Hepatocyte (in vitro differentiated cells): ENCODE results near the gene OR13H1. TPM values are rescaled to one million over a fixed set of nuclear protein-coding genes. Genes with fewer than 3 reads are reported as not detected.
"Not testable (repeated sequence)": the region's sequence is repeated elsewhere in the genome, so short reads cannot be mapped to it uniquely, and the experiment has no call there.

Experiments used
- DNase-seq: peaks from one replicate; pipeline ENCODE4 v3.0.0-alpha.2; 2016; ENCODE audit warnings: low spot score
- H2AFZ ChIP-seq: fragments of 200-600 bp; sonication (generic); 2 replicates; pipeline ENCODE4 v1.6.0; 2016; ENCODE audit warnings: antibody characterized with exemption, mild to moderate bottlenecking
- H3K27ac ChIP-seq: fragments of 200-600 bp; sonication (generic); 2 replicates; pipeline ENCODE4 v1.5.1; 2016; ENCODE audit warnings: mild to moderate bottlenecking
- H3K27me3 ChIP-seq: fragments of 200-600 bp; sonication (generic); 2 replicates; pipeline ENCODE4 v1.6.1; 2016
- H3K36me3 ChIP-seq: fragments of 200-600 bp; sonication (generic); replicated peaks from 2 replicates; pipeline ENCODE4 v1.5.1; 2016; ENCODE audit warnings: low read depth; ENCODE audit not compliant: insufficient read depth
- H3K4me1 ChIP-seq: fragments of 200-600 bp; sonication (generic); 2 replicates; pipeline ENCODE4 v1.5.1; 2016; ENCODE audit warnings: mild to moderate bottlenecking, moderate library complexity; ENCODE audit not compliant: insufficient read depth
- H3K4me2 ChIP-seq: fragments of 200-600 bp; sonication (generic); 2 replicates; pipeline ENCODE4 v1.6.0; 2016
- H3K4me3 ChIP-seq: fragments of 200-600 bp; sonication (generic); 2 replicates; pipeline ENCODE4 v1.5.1; 2016; ENCODE audit warnings: mild to moderate bottlenecking
- H3K79me2 ChIP-seq: fragments of 200-600 bp; sonication (generic); 2 replicates; pipeline ENCODE4 v1.6.0; 2017; ENCODE audit warnings: mild to moderate bottlenecking
- H3K9me2 ChIP-seq: fragments of 200-600 bp; sonication (generic); replicated peaks from 2 replicates; pipeline ENCODE4 v1.6.0; 2017; ENCODE audit warnings: mild to moderate bottlenecking; ENCODE audit not compliant: insufficient read depth
- H3K9me3 ChIP-seq: fragments of 200-600 bp; sonication (generic); 2 replicates; pipeline ENCODE4 v1.5.1; 2016; ENCODE audit warnings: low read depth, mild to moderate bottlenecking
- H4K20me1 ChIP-seq: fragments of 200-600 bp; sonication (generic); 2 replicates; pipeline ENCODE4 v1.6.0; 2016; ENCODE audit warnings: mild to moderate bottlenecking; ENCODE audit not compliant: insufficient read depth, poor library complexity, severe bottlenecking
- EZH2 ChIP-seq: fragments of 200-600 bp; sonication (generic); IDR thresholded peaks from 2 replicates; pipeline ENCODE4 v1.6.1; 2016; ENCODE audit warnings: antibody characterized with exemption, mild to moderate bottlenecking, borderline replicate concordance
- EZH2phosphoT487 ChIP-seq: fragments of 200-600 bp; sonication (generic); IDR thresholded peaks from one replicate; pipeline ENCODE4 v1.6.1; 2018; ENCODE audit warnings: antibody characterized with exemption, mild to moderate bottlenecking, low read depth, moderate library complexity; ENCODE audit not compliant: unreplicated experiment, severe bottlenecking
- WGBS: methylation state at CpG from one replicate; pipeline ENCODE4 v1.1.6; 2016; ENCODE audit warnings: low lambda C conversion rate; ENCODE audit errors: missing lambda C conversion rate; 5-methylcytosine and 5-hydroxymethylcytosine counted together
- polyA plus RNA-seq: library from polyadenylated mRNA; unstranded; fragments of >200 nt; fragmentation: Nextera tagmentation; extraction: Ambion mirVana; gene quantifications from 2 replicates; pipeline ENCODE4 v1.2.1, GENCODE V29; 2016
- total RNA-seq: library from RNA; depleted of rRNA; stranded (reverse); fragments of >200 nt; gene quantifications from 2 replicates; pipeline ENCODE4 v1.2.3, GENCODE V29; 2014
- TF ChIP-seq, protein P1 (sequence below): fragments of 200-600 bp; sonication (generic); IDR thresholded peaks from 2 replicates; pipeline ENCODE4 v1.5.1; 2016; ENCODE audit warnings: antibody characterized with exemption, mild to moderate bottlenecking; ENCODE audit not compliant: poor library complexity

OR13H1 gene
- total and polyA plus RNA-seq, 2 experiments from 2014 or later = not detected

DNA sequence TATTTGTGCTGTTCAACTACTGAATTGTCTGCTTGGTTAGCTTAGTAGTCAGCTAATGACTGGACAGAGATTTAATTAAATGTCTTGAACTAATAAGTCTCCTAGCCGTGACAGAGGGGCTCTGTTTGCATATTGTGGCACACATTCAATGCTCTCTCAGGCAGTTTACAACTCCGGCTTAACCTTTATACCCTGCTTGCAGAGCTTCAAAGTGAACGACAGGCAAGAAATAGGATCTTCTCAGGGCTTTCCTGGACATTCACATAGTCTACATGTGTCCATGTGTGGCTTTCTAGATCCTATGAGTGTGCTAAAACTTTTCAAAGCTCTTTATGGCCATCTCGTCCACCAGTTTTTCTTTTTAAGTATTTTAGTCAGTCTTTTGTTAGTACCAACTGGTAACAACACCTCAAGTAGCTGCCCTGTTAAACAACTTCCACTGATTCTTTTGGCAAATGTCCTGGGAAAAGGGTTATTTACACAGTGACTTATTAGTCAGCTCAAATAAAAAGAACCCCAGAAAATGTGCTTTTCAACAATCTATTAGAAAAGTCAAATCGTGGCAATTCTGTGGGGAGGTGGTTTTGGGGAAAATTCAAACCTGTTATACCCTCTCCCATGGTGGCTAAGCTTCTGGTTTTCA, 28.6 kb downstream of the OR13H1 start:
- Histone ChIP-seq H3K27me3 (no peaks in the 10 kb centered on the region), H3K4me2 (peak overlapping the region; percentile 34), H3K4me1 (no peaks in the 10 kb centered on the region), H3K27ac (peak overlapping the region; percentile 31), H2AFZ (no peak overlapping the region), H4K20me1 (no peaks in the 10 kb centered on the region), H3K9me3 (peaks cover 4% of the 10 kb centered on the region), H3K9me2 (no peaks in the 10 kb centered on the region), H3K36me3 (no peaks in the 10 kb centered on the region), H3K4me3 (no peak overlapping the region), H3K79me2 (peaks cover 37% of the 10 kb centered on the region)
- peak; percentile 12 for DNase-seq
- TF ChIP-seq, protein P1, sequence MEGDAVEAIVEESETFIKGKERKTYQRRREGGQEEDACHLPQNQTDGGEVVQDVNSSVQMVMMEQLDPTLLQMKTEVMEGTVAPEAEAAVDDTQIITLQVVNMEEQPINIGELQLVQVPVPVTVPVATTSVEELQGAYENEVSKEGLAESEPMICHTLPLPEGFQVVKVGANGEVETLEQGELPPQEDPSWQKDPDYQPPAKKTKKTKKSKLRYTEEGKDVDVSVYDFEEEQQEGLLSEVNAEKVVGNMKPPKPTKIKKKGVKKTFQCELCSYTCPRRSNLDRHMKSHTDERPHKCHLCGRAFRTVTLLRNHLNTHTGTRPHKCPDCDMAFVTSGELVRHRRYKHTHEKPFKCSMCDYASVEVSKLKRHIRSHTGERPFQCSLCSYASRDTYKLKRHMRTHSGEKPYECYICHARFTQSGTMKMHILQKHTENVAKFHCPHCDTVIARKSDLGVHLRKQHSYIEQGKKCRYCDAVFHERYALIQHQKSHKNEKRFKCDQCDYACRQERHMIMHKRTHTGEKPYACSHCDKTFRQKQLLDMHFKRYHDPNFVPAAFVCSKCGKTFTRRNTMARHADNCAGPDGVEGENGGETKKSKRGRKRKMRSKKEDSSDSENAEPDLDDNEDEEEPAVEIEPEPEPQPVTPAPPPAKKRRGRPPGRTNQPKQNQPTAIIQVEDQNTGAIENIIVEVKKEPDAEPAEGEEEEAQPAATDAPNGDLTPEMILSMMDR = no peak
- no peak for TF ChIP-seq EZH2
- no peak for TF ChIP-seq EZH2phosphoT487
- WGBS = 41% methylated on average over 5 of the region's 5 CpGs

DNA sequence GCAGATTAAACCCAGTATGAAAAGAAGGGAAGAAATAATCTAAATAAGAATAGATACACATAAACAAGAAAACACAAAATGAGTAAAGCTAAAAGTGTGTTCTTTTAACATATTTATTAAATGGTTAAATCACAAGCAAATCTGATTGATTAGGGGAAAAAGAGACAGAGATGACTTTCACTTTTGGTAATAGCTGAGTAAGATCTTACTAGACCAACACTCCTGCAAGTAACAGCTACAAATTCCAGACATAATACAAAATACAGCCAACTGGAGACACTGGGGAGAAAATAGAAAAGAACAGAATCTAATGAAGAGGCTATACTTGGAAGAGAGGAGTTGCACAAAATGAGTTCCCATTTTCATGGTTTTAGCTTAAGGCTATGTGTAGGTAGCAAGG, 33.5 kb downstream of the OR13H1 start:
- H3K4me2 ChIP-seq = peak overlapping the region; percentile 74
- H3K36me3 ChIP-seq = no peaks in the 10 kb centered on the region
- H3K9me3 ChIP-seq = no peaks in the 10 kb centered on the region
- H3K4me1 ChIP-seq = no peaks in the 10 kb centered on the region
- H4K20me1 ChIP-seq = no peaks in the 10 kb centered on the region
- H3K79me2 ChIP-seq = peaks cover 34% of the 10 kb centered on the region
- H2AFZ ChIP-seq = no peak overlapping the region
- TF ChIP-seq, protein P1 = no peak
- TF ChIP-seq EZH2 = no peak
- TF ChIP-seq EZH2phosphoT487 = no peak
- H3K9me2 ChIP-seq = no peaks in the 10 kb centered on the region
- peak overlapping the region; percentile 46 for H3K4me3 ChIP-seq
- no peaks in the 10 kb centered on the region for H3K27me3 ChIP-seq
- no peak for DNase-seq
- peak overlapping the region; percentile 83 for H3K27ac ChIP-seq

DNA sequence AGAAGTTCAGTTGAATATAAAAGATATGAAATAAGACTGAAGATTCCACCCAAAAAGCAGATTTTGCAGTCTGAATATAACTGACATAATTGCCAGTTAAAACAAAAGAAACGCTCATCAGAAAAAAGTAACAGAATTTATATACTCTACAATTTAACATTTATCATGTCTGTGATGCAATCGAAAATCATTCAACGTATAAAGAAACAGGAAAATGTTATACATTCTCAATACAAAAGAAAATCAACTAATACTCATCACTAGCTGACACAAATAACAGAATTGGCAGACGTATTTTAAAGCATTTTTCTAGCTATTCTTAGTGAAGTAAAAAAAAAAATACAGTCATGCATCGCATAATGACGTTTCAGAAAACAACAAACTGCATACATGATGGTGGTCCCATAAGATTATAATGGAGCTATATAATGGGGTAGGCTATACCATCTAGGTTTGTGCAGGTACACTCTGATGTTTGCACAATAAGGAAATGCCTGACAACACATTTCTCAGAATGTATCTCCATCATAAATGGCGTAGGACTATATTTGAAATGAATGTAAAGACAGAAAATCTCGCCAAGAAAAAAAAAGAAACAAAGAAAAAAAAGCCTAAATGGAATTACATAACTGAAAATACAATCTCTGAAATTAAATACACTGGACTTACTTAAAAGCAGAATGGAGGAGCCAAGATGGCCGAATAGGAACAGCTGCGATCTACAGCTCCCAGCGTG, 34.3 kb downstream of the OR13H1 start:
- Histone ChIP-seq H3K4me1 (no peaks in the 10 kb centered on the region), H3K9me3 (no peaks in the 10 kb centered on the region), H3K27ac (peak overlapping the region; percentile 83), H3K79me2 (peaks cover 34% of the 10 kb centered on the region), H3K9me2 (no peaks in the 10 kb centered on the region), H4K20me1 (no peaks in the 10 kb centered on the region), H3K36me3 (no peaks in the 10 kb centered on the region), H3K4me2 (peak overlapping the region; percentile 74), H3K27me3 (no peaks in the 10 kb centered on the region), H3K4me3 (peak overlapping the region; percentile 46), H2AFZ (peak overlapping the region; percentile 61)
- TF ChIP-seq, protein P1 = no peak
- TF ChIP-seq EZH2 (no peak), EZH2phosphoT487 (no peak)
- DNase-seq = no peak
- WGBS = 55% methylated on average over 11 of the region's 11 CpGs

DNA sequence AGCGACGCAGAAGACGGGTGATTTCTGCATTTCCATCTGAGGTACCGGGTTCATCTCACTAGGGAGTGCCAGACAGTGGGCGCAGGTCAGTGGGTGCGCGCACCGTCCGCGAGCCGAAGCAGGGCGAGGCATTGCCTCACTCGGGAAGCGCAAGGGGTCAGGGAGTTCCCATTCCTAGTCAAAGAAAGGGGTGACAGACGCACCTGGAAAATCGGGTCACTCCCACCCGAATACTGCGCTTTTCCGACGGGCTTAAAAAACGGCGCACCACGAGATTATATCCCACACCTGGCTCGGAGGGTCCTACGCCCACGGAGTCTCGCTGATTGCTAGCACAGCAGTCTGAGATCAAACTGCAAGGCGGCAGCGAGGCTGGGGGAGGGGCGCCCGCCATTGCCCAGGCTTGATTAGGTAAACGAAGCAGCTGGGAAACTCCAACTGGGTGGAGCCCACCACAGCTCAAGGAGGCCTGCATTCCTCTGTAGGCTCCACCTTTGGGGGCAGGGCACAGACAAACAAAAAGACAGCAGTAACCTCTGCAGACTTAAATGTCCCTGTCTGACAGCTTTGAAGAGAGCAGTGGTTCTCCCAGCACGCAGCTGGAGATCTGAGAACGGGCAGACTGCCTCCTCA, 35.0 kb downstream of the OR13H1 start:
- WGBS = 52% methylated on average over 18 of the region's 34 CpGs
- H4K20me1 ChIP-seq, H3K4me2 ChIP-seq: not testable (repeated sequence)

More for the DNA sequence above, 35.0 kb downstream of the OR13H1 start:
- not testable (repeated sequence) for H3K27me3 ChIP-seq, H3K9me2 ChIP-seq, H3K4me1 ChIP-seq, H3K9me3 ChIP-seq, H3K36me3 ChIP-seq
- H3K4me3 ChIP-seq = peak overlapping the region; percentile 46
- peak overlapping the region; percentile 61 for H2AFZ ChIP-seq
- peak overlapping the region; percentile 83 for H3K27ac ChIP-seq
- peak; percentile 40 for DNase-seq
- H3K79me2 ChIP-seq = peaks cover 33% of the 10 kb centered on the region
